ENCODE measurements around the gene TEN1. TPM values are rescaled to one million over a fixed set of nuclear protein-coding genes. Genes with fewer than 3 reads are reported as not detected.

The TEN1 gene
- total and polyA plus RNA-seq, 9 of the 15 experiments (the other 6 are each of a cell fraction or from before 2014, with no cell fraction given) = 1.3 to 25.7 (median 10.1) TPM

GRCh38 chr17:75976175-75976848 lies 2.7 kb upstream of the TEN1 start:
- Histone ChIP-seq H3K36me3 (ENCODE audit: control insufficient read depth, insufficient read depth, low read length) (peaks cover 4% of the 10 kb centered on the region; the same call in 2 of the 3 replicates), H3K4me3 (no peak overlapping the region), H3K9ac (ENCODE audit: insufficient read depth in 1 of 2, low read depth in 2 of 2, low read length in 2 of 2) (peak overlapping the region in 1 of 2 experiments; percentile 22; a peak in 1 of 4 replicates), H3K79me2 (ENCODE audit: control insufficient read depth, insufficient read depth, low read length) (peaks cover 33% of the 10 kb centered on the region), H4K20me1 (replicated peaks; ENCODE audit: control insufficient read depth, insufficient read depth, low read length) (no peaks in the 10 kb centered on the region), H3K27me3 (ENCODE audit: control insufficient read depth in 2 of 2, insufficient read depth in 2 of 2, low read length in 2 of 2) (no peaks in the 10 kb centered on the region), H3K4me2 (ENCODE audit: insufficient read depth, low read length) (peak overlapping the region; percentile 51), H3K4me1 (replicated peaks in 1 of 2; ENCODE audit: control insufficient read depth in 2 of 2, insufficient read depth in 2 of 2, low read length in 2 of 2) (peaks cover 20 to 32% of the 10 kb centered on the region in 2 experiments), H3K9me3 (replicated peaks; ENCODE audit: control insufficient read depth, insufficient read depth, low read depth, low read length) (no peaks in the 10 kb centered on the region), H3K9me1 (ENCODE audit: control insufficient read depth, insufficient read depth, low read length) (no peaks in the 10 kb centered on the region), H3K27ac (ENCODE audit: extremely low read depth, low read depth, low read length) (peak overlapping the region; percentile 60; the same call in 2 of the 3 replicates), H2AFZ (ENCODE audit: low read depth, low read length) (peak overlapping the region; percentile 1; the same call in 1 of the 2 replicates)
- ATAC-seq = no peak
- CTCF ChIA-PET (ENCODE audit: low intra/inter-chr PET ratio) = no interaction called here
- POLR2A ChIA-PET = interaction anchor here (0.7 to 1.3 kb wide), 3 partner anchors 13 to 200 kb away, joined by 3 to 5 read pairs (median 3); no protein-coding TSS in a partner anchor
- intact Hi-C loops (cut with micrococcal nuclease) = loop anchor here (5.0 to 10.0 kb wide), 2 partner anchors 34 to 192 kb away; partner anchors contain the start of genes FBF1 and UNK
- WGBS (ENCODE audit: insufficient coverage, low coverage, missing lambda C conversion rate) = 17% methylated on average over 9 of the region's 9 CpGs
- in situ Hi-C loops (cut with MboI) = no loop called here
- TSS peak; percentile 29 for BruUV-seq (replicated peaks)
- DNase-seq (ENCODE audit: extremely low read depth in 1 of 4, low spot score in 3 of 4) = peak in 1 of 4 experiments; percentile 58
- FAIRE-seq = peak; percentile 49
- no peak for TF ChIP-seq RBM15 (IDR thresholded peaks at IDR 0.05; ENCODE audit: insufficient read depth, low read length)
- TF ChIP-seq MCM2 (IDR thresholded peaks at IDR 0.05; ENCODE audit: low read depth) = no peak
- no peak for TF ChIP-seq ZNF239 (CRISPR knock-in tag; IDR thresholded peaks at IDR 0.05)
- TF ChIP-seq TBP (optimal IDR thresholded peaks at IDR 0.05; ENCODE audit: low read depth, low read length) = no peak
- TF ChIP-seq SOX6 (IDR thresholded peaks at IDR 0.05) = no peak; the same call in 1 of the 2 replicates
- TF ChIP-seq PATZ1 (CRISPR knock-in tag; IDR thresholded peaks at IDR 0.05; ENCODE audit: borderline replicate concordance) = no peak
- no peak for TF ChIP-seq REST (IDR thresholded peaks at IDR 0.05; ENCODE audit: borderline replicate concordance)
- TF ChIP-seq REST (CRISPR knock-in tag; IDR thresholded peaks at IDR 0.05; ENCODE audit: low read depth) = no peak
- TF ChIP-seq ZBTB33 (CRISPR knock-in tag; IDR thresholded peaks at IDR 0.05) = no peak
